Thymus (tissue), 11 donors: ENCODE results near the gene ADAMTSL3. TPM values are rescaled to one million over a fixed set of nuclear protein-coding genes. Genes with fewer than 3 reads are reported as not detected.

Experiments used
- DNase-seq, 9 donors: peaks; one replicate each; pipeline ENCODE4 v3.0.0-alpha.2; 2013; ENCODE audit warnings: low spot score in 9 of 9, low read depth in 6 of 9, missing footprints in 1 of 9
- H3K27ac ChIP-seq, 2 donors: one replicate each; pipeline ENCODE4 v1.5.1; 2013; ENCODE audit warnings: control low read depth in 1 of 2, low read depth in 1 of 2, low read length in 1 of 2, mild to moderate bottlenecking in 1 of 2, moderate library complexity in 1 of 2
- H3K27me3 ChIP-seq, 2 donors: one replicate each; pipeline ENCODE4 v1.5.1; 2013; ENCODE audit warnings: low read length in 1 of 2; ENCODE audit not compliant: control insufficient read depth in 2 of 2, insufficient read depth in 1 of 2
- H3K36me3 ChIP-seq, 2 donors: one replicate each; pipeline ENCODE4 v1.5.1; 2013; ENCODE audit warnings: low read length in 1 of 2, mild to moderate bottlenecking in 1 of 2, moderate library complexity in 1 of 2; ENCODE audit not compliant: control insufficient read depth in 2 of 2, insufficient read depth in 2 of 2
- H3K4me1 ChIP-seq, 2 donors: one replicate each; pipeline ENCODE4 v1.5.1; 2013; ENCODE audit warnings: low read length in 2 of 2; ENCODE audit not compliant: control insufficient read depth in 2 of 2, insufficient read depth in 2 of 2
- H3K4me3 ChIP-seq, 2 donors: one replicate each; pipeline ENCODE4 v1.5.1; 2013; ENCODE audit warnings: low read length in 2 of 2, control low read depth in 1 of 2, mild to moderate bottlenecking in 1 of 2
- H3K9me3 ChIP-seq, 2 donors: one replicate each; pipeline ENCODE4 v1.5.1; 2013; ENCODE audit warnings: low read length in 1 of 2, mild to moderate bottlenecking in 1 of 2; ENCODE audit not compliant: control insufficient read depth in 2 of 2, insufficient read depth in 1 of 2
- WGBS: extraction: QIAGEN DNeasy Blood & Tissue Kit; methylation state at CpG from one replicate; pipeline ENCODE4 v1.1.7; 2013; 5-methylcytosine and 5-hydroxymethylcytosine counted together
- polyA plus RNA-seq: library from polyadenylated mRNA; stranded (reverse); fragments of 200-250 nt; gene quantifications from one replicate; pipeline ENCODE4 v1.2.3, GENCODE V29; 2013
- total RNA-seq: library from RNA; stranded (reverse); fragments of 120-200 nt; gene quantifications from one replicate; pipeline ENCODE4 v1.2.4, GENCODE V29; 2013
- donor health status: healthy.

Gene ADAMTSL3
- total and polyA plus RNA-seq, 2 donors: 0.39 to 1.3 TPM

DNA sequence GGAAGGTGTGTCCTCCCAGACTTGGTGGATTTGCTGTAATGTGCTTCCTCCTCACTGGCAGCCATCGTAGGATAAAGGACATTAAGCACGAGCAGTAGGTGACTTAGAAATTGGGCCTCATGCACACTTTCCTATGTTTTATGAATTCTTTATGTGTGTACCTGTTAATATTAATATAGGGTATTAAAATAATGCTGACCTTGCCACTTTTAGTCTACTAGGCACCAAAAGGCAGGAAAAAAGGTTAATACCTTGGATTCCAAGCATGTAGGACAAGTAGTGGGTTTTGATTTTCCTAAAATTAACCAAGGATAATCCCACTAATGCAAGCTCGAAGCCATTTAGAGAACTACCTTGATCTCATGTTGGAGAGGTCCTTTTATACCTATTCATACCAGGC lies 55.9 kb downstream of the ADAMTSL3 start:
- H3K4me3 ChIP-seq: no peak overlapping the region
- H3K27me3 ChIP-seq: no peaks in the 10 kb centered on the region
- no peaks in the 10 kb centered on the region for H3K36me3 ChIP-seq
- no peak for DNase-seq
- no peaks in the 10 kb centered on the region for H3K4me1 ChIP-seq
- H3K27ac ChIP-seq: no peak overlapping the region
- WGBS: 92% methylated on average over 3 of the region's 3 CpGs
- no peaks in the 10 kb centered on the region for H3K9me3 ChIP-seq

- Histone ChIP-seq H3K36me3 (no peaks in the 10 kb centered on the region), H3K27ac (no peak overlapping the region), H3K4me1 (no peaks in the 10 kb centered on the region), H3K4me3 (no peak overlapping the region), H3K9me3 (no peaks in the 10 kb centered on the region), H3K27me3 (no peaks in the 10 kb centered on the region)
- DNase-seq: no peak
These were observed 56.5 kb downstream of the ADAMTSL3 start for GRCh38 chr15:83710452-83710851.

- Histone ChIP-seq H3K27ac (no peak overlapping the region), H3K27me3 (no peaks in the 10 kb centered on the region), H3K9me3 (no peaks in the 10 kb centered on the region), H3K4me1 (no peaks in the 10 kb centered on the region), H3K36me3 (no peaks in the 10 kb centered on the region), H3K4me3 (no peak overlapping the region)
- WGBS: 94% methylated on average over 5 of the region's 5 CpGs
- DNase-seq: no peak
These were observed 57.3 kb downstream of the ADAMTSL3 start for GRCh38 chr15:83711236-83711635.

DNA sequence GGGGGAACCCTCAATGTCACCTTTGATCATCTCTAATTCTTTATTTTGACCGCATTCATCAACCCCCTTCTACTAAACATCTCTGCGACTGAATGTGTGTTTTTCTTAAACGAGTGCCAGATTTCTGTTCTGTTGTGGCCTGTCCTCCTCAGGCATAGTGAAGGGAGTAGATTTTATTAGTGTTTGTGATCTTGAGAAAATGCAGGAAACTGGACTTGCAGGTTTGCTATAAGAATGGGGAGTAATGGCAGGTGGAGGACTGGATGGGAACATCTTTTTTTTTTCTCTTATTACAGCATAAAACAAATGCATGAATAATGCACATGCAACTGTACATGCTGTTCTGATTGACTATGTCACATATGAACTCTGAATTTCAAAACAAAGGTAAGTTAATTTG lies 59.3 kb downstream of the ADAMTSL3 start:
- 96% methylated on average over 3 of the region's 3 CpGs for WGBS
- H3K4me1 ChIP-seq: no peaks in the 10 kb centered on the region
- DNase-seq: no peak
- H3K27ac ChIP-seq: no peak overlapping the region
- no peaks in the 10 kb centered on the region for H3K36me3 ChIP-seq
- no peak overlapping the region for H3K4me3 ChIP-seq
- no peaks in the 10 kb centered on the region for H3K9me3 ChIP-seq
- H3K27me3 ChIP-seq: no peaks in the 10 kb centered on the region

- no peak for DNase-seq
- H3K36me3 ChIP-seq: no peaks in the 10 kb centered on the region
These were observed 61.2 kb downstream of the ADAMTSL3 start for GRCh38 chr15:83714939-83715628.

GRCh38 chr15:83716605-83717004 lies 62.7 kb downstream of the ADAMTSL3 start:
- DNase-seq: no peak
- H3K36me3 ChIP-seq: no peaks in the 10 kb centered on the region
- H3K9me3 ChIP-seq: no peaks in the 10 kb centered on the region
- no peaks in the 10 kb centered on the region for H3K4me1 ChIP-seq
- 89% methylated on average over 3 of the region's 3 CpGs for WGBS
- H3K27me3 ChIP-seq: no peaks in the 10 kb centered on the region
- no peak overlapping the region for H3K27ac ChIP-seq
- H3K4me3 ChIP-seq: no peak overlapping the region

More at GRCh38 chr15:83714939-83715628, 61.2 kb downstream of the ADAMTSL3 start:
- no peaks in the 10 kb centered on the region for H3K9me3 ChIP-seq
- no peaks in the 10 kb centered on the region for H3K27me3 ChIP-seq
- H3K27ac ChIP-seq: no peak overlapping the region
- H3K4me1 ChIP-seq: no peaks in the 10 kb centered on the region
- H3K4me3 ChIP-seq: no peak overlapping the region

DNA sequence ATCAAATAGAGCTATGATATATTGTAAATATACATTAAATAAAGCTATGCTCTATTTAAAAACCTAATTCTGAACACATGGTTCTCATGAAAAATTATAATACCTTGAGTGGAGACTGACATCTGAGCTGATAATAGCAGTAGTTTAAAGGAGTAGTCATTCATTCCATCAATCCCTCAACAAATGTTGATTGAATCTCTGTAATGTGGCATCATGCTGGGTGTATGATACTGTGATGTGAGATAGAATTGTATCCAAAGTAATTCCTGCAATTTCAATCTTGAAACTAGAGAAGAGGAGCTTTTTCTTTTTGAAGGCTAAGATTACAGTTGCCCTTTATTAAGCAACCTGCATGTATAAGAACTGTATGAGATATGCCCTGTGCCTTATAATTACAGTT lies 63.1 kb downstream of the ADAMTSL3 start:
- Histone ChIP-seq H3K9me3 (no peaks in the 10 kb centered on the region), H3K36me3 (no peaks in the 10 kb centered on the region), H3K4me3 (no peak overlapping the region), H3K27me3 (no peaks in the 10 kb centered on the region), H3K4me1 (no peaks in the 10 kb centered on the region), H3K27ac (no peak overlapping the region)
- DNase-seq: no peak

GRCh38 chr15:83720468-83720867 lies 66.5 kb downstream of the ADAMTSL3 start:
- no peaks in the 10 kb centered on the region for H3K4me1 ChIP-seq
- no peak for DNase-seq
- H3K36me3 ChIP-seq: no peaks in the 10 kb centered on the region
- H3K4me3 ChIP-seq: no peak overlapping the region
- no peaks in the 10 kb centered on the region for H3K9me3 ChIP-seq
- 97% methylated on average over 2 of the region's 2 CpGs for WGBS
- no peaks in the 10 kb centered on the region for H3K27me3 ChIP-seq
- no peak overlapping the region for H3K27ac ChIP-seq

DNA sequence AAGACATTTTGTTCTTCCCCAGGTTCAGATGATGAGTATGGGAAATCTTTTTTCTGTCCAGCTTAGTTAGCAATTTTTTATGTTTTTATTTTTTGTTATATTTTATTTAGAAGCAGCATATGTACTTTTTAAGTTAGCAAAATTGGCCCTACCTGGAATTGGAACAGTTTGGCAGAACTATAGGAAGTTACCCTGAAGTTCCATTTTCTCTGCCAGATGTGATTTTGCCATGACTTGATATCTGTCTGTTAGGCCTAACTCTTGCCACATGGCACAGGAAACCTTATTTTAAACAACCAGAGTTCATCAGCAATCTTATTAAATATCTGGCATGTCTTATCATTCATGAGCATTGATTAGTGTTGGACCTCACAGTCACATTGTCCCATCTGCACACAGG lies 67.1 kb downstream of the ADAMTSL3 start:
- no peaks in the 10 kb centered on the region for H3K9me3 ChIP-seq
- H3K27me3 ChIP-seq: no peaks in the 10 kb centered on the region
- H3K4me3 ChIP-seq: no peak overlapping the region
- no peak overlapping the region for H3K27ac ChIP-seq
- no peak for DNase-seq
- H3K4me1 ChIP-seq: no peaks in the 10 kb centered on the region
- no peaks in the 10 kb centered on the region for H3K36me3 ChIP-seq

GRCh38 chr15:83721981-83722380 lies 68.1 kb downstream of the ADAMTSL3 start:
- Histone ChIP-seq H3K27me3 (no peaks in the 10 kb centered on the region), H3K4me1 (no peaks in the 10 kb centered on the region), H3K4me3 (no peak overlapping the region), H3K27ac (no peak overlapping the region), H3K36me3 (no peaks in the 10 kb centered on the region), H3K9me3 (no peaks in the 10 kb centered on the region)
- no peak for DNase-seq
- WGBS: 88% methylated on average over 3 of the region's 3 CpGs
